GM18508 (cell line): ENCODE results near the gene PTBP3.
"Not testable (repeated sequence)": the region's sequence is repeated elsewhere in the genome, so short reads cannot be mapped to it uniquely, and the experiment has no call there.

Source experiments
- ATAC-seq: cut with Tn5 transposase; IDR thresholded peaks from one replicate; pipeline ENCODE4 v1.9.1; 2021; ENCODE audit warnings: moderate number of reproducible peaks; ENCODE audit not compliant: insufficient read depth, unreplicated experiment

PTBP3 gene

DNA sequence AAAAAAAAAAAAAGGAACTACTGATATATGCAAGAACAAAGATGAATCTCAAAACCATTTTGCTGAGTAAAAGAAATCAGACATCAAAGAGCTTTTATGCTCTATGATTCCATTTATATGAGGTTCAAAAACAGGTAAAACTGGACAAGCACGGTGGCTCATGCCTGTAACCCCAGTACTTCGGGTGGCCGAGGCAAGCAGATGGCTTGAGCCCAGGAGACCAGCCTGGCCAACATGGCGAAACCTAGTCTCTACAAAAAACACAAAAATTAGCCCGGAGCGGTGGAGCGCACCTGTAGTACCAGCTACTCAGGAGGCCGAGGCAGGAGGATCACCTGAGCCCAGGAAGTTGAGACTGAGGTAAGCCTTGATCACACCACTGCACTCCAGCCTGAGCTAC is 7.8 kb downstream of the PTBP3 start:
- no peak for ATAC-seq

DNA sequence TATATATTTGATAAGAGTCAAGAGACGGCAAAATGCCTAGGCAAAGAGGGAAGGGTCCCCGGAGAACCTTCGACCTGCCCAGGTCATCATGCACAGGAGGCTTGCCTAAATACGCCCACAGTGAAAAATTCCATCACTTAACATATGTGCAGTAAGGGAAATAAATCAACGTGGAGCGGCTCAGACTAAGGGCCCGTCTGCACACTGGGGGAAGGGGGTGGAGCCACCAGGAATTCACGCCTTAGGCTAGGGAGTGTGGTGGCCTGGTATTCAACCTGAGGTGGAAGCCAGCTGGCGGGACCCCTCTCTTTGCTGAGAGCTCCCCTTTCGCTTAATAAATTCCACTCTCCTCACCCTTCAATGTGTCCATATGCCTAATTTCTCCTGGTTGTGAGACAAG is 8.3 kb downstream of the PTBP3 start:
- no peak for ATAC-seq

GRCh38 chr9:112323378-112323854 is 10.0 kb downstream of the PTBP3 start:
- ATAC-seq: no peak

GRCh38 chr9:112322701-112323377 is 10.6 kb downstream of the PTBP3 start:
- no peak for ATAC-seq

DNA sequence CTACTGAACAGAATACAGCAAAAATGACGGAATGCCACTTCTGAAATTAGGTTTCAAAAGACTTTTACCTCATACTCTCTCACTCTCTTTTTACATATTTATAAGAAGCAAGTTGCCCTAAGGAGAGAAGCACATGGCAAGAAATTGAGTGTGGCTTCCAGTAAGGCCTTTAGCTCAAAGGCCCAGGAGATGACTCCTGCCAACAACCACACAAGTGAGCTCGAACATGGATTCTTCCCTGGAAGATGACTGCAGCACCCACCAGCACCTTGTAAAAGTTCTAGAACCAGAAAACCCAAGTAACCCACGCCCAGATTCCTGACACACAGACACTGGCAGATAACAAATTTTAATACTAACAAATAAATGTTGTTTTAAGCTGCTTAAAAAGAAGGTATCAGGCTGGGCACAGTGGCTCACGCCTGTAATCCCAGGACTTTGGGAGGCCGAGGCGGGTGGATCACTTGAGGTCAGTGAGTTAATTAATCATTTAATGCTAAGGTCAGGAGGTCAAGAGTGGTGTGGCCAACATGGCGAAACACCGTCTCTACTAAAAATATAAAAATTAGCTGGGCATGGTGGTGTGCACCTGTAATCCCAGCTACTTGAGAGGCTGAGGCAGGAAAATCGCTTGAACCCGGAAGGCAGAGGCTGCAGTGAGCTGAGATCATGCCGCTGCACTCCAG is 17.0 kb downstream of the PTBP3 start:
- no peak for ATAC-seq

DNA sequence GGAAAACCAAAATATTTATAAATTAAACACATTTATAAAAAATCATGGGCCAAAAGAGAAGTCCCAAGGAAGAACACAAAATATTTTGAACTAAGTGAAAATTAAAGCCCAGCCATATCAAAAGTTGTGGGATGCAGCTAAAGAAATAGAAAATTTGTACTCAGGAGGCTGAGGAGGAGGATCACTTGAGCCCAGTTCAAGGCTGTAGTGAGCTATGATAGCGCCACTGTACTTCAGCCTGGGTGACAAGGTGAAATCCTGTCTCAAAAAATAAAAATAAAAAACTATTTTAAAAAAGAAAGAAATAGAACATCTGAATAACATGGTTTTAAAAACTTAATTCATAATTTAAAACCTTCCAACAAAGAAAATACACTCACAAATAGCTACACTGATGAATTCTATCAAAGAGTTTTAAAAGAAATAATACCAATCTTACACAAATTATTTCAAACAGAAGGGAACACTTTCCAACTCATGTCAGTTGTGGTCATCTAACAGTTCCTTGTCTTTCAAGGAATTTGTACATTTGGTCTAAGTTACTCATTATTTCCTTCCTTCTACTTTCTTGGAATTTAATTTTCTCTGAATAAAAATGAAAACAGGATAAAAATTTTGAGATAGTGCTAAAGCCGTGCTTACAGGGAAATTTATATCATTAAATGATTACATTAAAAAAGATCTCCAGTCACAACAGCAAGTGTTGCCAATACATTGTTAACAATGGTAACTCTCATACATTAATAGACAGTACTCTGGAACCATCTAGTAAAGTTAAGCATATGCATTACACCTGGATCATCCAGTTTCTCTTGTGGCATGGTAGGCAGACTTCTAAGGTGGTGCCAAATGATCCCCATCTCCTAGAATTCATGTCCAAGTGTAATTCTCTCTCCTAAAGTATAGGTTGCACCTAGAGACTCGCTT is 17.8 kb downstream of the PTBP3 start:
- no peak for ATAC-seq

DNA sequence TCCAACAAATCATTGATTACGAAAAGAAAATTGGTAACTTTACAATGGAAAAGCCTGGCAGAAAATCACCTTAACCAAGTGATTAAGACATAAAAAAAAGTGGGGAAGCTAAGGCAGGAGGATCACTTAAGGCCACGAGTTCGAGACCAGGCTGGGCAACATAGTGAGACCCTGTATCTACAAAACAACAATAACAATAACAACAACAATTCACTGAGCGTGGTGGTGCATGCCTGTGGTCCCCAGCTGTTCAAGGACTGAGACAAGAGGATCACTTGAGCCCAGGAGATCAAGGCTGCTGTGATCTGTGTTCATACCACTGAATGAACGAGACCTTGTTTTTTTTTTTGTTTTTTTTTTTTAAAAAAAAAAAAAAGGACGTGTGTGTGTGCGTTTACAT is 21.3 kb downstream of the PTBP3 start:
- no peak for ATAC-seq

- no peak for ATAC-seq
Measured at GRCh38 chr9:112311497-112311896, 21.9 kb downstream of the PTBP3 start.

DNA sequence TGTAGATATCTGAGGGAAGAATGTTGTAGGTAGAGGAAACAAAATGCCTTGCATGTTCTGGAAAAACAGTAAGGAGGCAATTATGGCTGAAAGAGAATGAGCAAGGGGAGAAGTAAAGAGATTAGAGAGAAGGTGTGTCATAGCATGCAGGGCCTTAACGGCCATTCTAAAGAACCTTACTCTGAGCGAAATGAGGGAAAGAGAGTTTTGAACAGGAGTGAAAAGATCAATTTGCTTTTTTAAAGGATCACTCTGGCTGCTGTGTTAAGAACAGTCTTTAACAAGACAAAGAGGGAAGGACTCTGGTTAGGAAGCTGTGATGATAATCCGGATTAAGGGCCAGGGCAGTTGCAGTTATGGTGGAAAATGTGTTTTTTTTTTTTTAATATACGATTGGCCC is 22.6 kb downstream of the PTBP3 start:
- no peak for ATAC-seq

DNA sequence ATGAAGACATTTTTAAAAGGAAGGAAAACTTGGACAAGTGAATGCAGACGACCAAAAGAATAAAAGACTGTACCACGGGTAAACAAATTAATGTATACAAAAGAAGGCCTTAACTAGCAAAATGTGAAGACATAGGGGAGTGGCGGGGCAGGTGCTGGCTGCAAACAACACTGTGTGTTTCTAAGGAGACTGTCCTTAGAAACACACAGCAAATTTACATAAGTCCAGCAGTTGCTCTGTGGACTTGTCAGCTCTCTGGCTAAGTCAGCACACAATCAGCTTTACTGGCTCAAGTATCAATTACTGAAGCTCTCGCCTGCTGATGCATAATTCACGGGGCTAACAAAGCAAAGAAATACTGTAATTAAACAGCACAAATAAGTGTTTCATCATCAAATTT is 24.8 kb downstream of the PTBP3 start:
- no peak for ATAC-seq

DNA sequence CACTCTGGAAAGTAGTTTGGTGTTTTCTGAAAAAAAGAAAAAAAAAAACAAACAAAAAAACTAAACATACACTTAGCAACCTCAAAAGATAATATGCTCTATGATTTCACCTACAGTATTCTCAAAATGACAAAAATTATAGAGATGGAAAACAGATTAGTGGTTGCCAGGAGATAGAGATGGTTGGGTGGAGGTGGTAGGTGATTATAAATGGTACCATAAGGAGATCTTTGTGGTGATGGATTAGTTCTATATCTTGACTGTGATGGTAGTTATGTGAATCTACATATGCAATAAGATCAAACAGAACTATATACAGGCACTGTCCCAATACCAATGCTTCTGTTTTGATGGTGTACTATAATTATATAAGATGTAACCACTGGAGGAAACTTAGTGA is 32.0 kb downstream of the PTBP3 start:
- ATAC-seq: no peak

GRCh38 chr9:112299514-112299913 is 33.9 kb downstream of the PTBP3 start:
- ATAC-seq: no peak

DNA sequence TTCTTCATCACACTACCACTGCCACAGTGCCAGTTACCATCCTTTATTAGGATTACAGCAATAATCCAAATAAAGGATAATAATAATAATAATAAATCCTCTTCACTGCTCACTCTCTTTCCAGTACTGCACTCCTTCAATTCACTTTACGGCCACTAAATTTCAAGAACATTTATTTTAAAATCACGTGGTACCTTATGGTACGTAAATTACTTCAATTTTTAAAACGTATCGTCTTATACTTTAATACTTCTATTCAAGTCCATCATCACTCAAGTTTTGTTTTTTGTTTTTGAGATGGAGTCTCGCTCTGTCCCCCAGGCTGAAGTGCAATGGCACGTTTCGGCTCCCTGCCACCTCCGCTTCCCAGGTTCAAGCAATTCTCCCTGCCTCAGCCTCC is 36.5 kb downstream of the PTBP3 start:
- no peak for ATAC-seq

DNA sequence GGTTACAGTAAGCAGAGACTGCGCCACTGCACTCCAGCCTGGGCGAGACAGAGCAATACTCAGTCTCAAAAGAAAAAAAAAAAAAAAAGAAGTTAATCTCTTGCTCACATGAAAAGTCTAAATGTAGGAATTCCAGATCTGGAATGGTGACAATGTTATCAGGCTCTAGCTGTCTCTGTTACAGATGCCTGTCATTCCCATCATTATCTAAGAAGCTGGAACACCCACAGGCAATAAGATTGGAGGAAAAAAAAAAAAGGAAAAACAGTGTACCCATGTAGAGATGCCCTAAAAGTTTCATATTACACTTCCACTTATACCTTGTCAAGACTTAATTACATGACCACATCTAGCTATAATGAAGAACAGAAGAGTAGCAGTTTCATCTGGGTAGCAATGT is 38.2 kb downstream of the PTBP3 start:
- ATAC-seq: no peak

GRCh38 chr9:112288029-112288428 is 45.4 kb downstream of the PTBP3 start:
- ATAC-seq: no peak

GRCh38 chr9:112286926-112287325 is 46.5 kb downstream of the PTBP3 start:
- no peak for ATAC-seq

- ATAC-seq: no peak
Measured at GRCh38 chr9:112285056-112285455, 48.4 kb downstream of the PTBP3 start.

DNA sequence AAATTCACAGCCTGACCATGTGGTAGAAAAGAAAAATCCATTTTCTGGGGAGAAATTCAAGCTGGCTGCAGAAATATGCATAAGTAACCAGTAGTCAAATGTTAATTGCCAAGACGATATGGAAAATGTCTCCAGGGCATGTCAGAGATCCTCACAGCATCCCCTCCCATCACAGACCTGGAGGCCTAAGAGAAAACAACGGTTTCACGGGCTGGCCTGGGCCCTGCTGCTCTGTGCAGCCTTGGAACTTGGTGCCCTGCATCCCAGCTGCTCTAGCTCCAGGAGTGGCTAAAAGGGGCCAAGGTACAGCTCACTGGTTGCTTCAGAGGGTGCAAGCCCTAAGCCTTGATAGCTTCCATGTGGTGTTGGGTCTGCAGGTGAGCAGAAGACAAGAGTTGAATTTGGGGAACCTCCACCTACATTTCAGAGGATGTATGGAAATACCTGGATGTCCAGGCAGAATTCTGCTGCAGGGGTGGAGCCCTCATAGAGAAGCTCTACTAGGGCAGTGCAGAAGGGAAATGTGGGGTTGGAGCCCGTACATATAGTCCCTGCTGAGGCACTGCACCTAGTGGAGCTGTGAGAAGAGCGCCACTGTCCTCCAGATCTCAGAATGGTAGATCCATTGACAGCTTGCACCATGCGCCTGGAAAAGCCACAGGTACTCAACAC is 49.7 kb downstream of the PTBP3 start:
- ATAC-seq: no peak

DNA sequence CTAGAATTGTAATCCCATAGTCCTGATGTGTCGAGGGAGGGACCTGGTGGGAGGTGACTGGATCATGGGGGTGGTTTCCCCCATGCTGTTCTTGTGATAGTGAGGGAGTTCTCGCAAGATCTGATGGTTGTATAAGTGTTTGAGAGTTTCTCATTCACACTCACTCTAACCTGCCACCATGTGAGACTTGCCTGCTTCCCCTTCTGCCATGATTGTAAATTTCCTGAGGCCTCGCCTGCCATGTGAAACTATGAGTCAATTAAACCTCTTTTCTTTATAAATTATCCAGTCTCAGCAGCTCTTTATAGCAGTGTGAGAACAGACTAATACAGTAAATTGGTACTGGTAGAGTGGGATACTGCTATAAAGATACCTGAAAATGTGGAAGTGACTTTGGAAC is 50.6 kb downstream of the PTBP3 start:
- not testable (repeated sequence) for ATAC-seq

DNA sequence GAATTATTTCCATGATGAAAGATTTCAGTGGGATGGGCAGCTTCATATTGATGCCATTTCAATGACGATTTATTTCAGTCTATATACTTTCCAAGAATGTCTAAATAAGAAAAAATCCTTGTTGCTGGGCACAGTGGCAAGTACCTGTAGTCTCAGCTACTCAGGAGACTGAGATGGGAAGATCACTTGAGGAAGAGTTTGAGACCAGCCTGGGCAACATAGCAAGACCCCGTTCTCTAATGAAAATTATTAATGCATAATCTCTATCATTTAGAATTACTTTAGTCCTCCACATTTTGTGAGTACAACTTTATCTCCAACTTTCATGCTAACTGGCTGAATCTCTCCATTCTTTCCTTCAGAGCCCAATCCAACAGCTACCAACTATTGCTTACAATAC is 52.5 kb downstream of the PTBP3 start:
- no peak for ATAC-seq
